HCT116 (cell line): ENCODE results near the gene TENM4. TPM values are rescaled to one million over a fixed set of nuclear protein-coding genes. Genes with fewer than 3 reads are reported as not detected.

ENCODE experiments used
- ATAC-seq: fragments of 200-7000 bp; cut with Tn5 transposase; 2 replicates; pipeline ENCODE4 v1.9.1; 2020; ENCODE audit warnings: mild to moderate bottlenecking, moderate library complexity
- BruUV-seq: library from RNA; stranded (reverse); fragments of 400-500 nt; replicated peaks from 2 replicates; lab custom pipeline; 2021; lab: Mats Ljungman, UMichigan
- CTCF ChIA-PET: fragments of 300-600 bp; sonication (Branson Sonifier 250); formaldehyde crosslinking; loops from one replicate; lab custom pipeline; 2021; ENCODE audit warnings: antibody characterized with exemption; lab: Charles Lee
- POLR2A ChIA-PET: fragments of 300-600, 350-600 bp; sonication (Branson Sonifier 250); formaldehyde crosslinking; loops from one replicate; lab custom pipeline; 2021; ENCODE audit warnings: antibody characterized with exemption; lab: Charles Lee
- RAD21 ChIA-PET, 2 experiments: fragments of 300-600 bp; sonication (Branson Sonifier 250); formaldehyde crosslinking; loops; one replicate each; lab custom pipeline; 2023; ENCODE audit warnings: low total read pairs in 2 of 2; ENCODE audit not compliant: uncharacterized antibody in 2 of 2, unreplicated experiment in 2 of 2, low non-redundant PET in 1 of 2; lab: Charles Lee
- DNase-seq: peaks from one replicate; pipeline ENCODE4 v3.0.0-alpha.2; 2010; ENCODE audit warnings: low read depth, low spot score
- H2AFZ ChIP-seq: fragments of 200-600 bp; shearing (Covaris generic), sonication (generic); 2 replicates; pipeline ENCODE4 v1.6.1; 2017; ENCODE audit warnings: low read depth, mixed run types, mixed read lengths, antibody characterized with exemption, low read length; ENCODE audit not compliant: poor library complexity, severe bottlenecking
- H3K27ac ChIP-seq: 2 replicates; pipeline ENCODE4 v1.5.1; 2012; ENCODE audit warnings: low read depth, low read length
- H3K27me3 ChIP-seq: fragments of 200-600 bp; sonication (generic); 2 replicates; pipeline ENCODE4 v1.6.1; 2016; ENCODE audit warnings: mixed run types, low read length, mixed read lengths; ENCODE audit not compliant: insufficient read depth
- H3K36me3 ChIP-seq, 2 experiments: fragments of 200-500 bp in 1 of 2; fragments of 200-600 bp in 1 of 2; sonication (Bioruptor generic) in 1 of 2; sonication (generic) in 1 of 2; 2 replicates each; pipeline versions ENCODE4 v1.5.1 to v1.6.1; 2014 to 2016; ENCODE audit warnings: low read length in 2 of 2, inconsistent platforms in 1 of 2, mixed read lengths in 1 of 2, mixed run types in 1 of 2; ENCODE audit not compliant: insufficient read depth in 2 of 2, control insufficient read depth in 1 of 2
- H3K4me1 ChIP-seq, 2 experiments: fragments of 200-600 bp in 1 of 2; sonication (generic) in 1 of 2; 2 replicates each; pipeline versions ENCODE4 v1.5.1 to v1.6.1; 2012 to 2017; ENCODE audit warnings: low read length in 2 of 2, inconsistent platforms in 1 of 2, mild to moderate bottlenecking in 1 of 2, mixed read lengths in 1 of 2, mixed run types in 1 of 2, moderate library complexity in 1 of 2; ENCODE audit not compliant: insufficient read depth in 2 of 2, control insufficient read depth in 1 of 2
- H3K4me2 ChIP-seq: fragments of 200-600 bp; sonication (generic); 2 replicates; pipeline ENCODE4 v1.6.1; 2017; ENCODE audit warnings: mixed run types, low read length, mixed read lengths
- H3K4me3 ChIP-seq, 2 experiments: fragments of 200-600 bp in 1 of 2; sonication (generic) in 1 of 2; replicated peaks in 1 of 2; 2 replicates each; pipeline ENCODE4 v1.5.1; 2011 to 2016; ENCODE audit warnings: low read length in 2 of 2, control low read depth in 1 of 2, low read depth in 1 of 2, mild to moderate bottlenecking in 1 of 2, mixed read lengths in 1 of 2, mixed run types in 1 of 2
- H3K79me2 ChIP-seq: fragments of 200-600 bp; sonication (generic); 2 replicates; pipeline ENCODE4 v1.6.1; 2017; ENCODE audit warnings: mild to moderate bottlenecking, mixed run types, low read length, moderate library complexity, mixed read lengths; ENCODE audit not compliant: insufficient read depth
- H3K9ac ChIP-seq: fragments of 200-600 bp; sonication (generic); 2 replicates; pipeline ENCODE4 v1.6.1; 2016; ENCODE audit warnings: low read length, mixed read lengths
- H3K9me2 ChIP-seq: fragments of 200-600 bp; sonication (generic), shearing (Covaris generic); 2 replicates; pipeline ENCODE4 v1.6.1; 2017; ENCODE audit warnings: mixed run types, mild to moderate bottlenecking, moderate library complexity; ENCODE audit not compliant: insufficient read depth
- H3K9me3 ChIP-seq, 2 experiments: fragments of 200-500 bp in 1 of 2; fragments of 200-600 bp in 1 of 2; sonication (Bioruptor generic) in 1 of 2; sonication (generic) in 1 of 2; 2 replicates each; pipeline ENCODE4 v1.6.1; 2014 to 2017; ENCODE audit warnings: low read length in 2 of 2, mixed read lengths in 2 of 2, inconsistent platforms in 1 of 2, low read depth in 1 of 2, mild to moderate bottlenecking in 1 of 2, mixed run types in 1 of 2, moderate library complexity in 1 of 2; ENCODE audit not compliant: control insufficient read depth in 1 of 2, insufficient read depth in 1 of 2
- H4K20me1 ChIP-seq: fragments of 200-600 bp; sonication (generic), shearing (Covaris generic); 2 replicates; pipeline ENCODE4 v1.6.1; 2017; ENCODE audit warnings: mixed run types, mild to moderate bottlenecking, moderate library complexity; ENCODE audit not compliant: insufficient read depth
- ATF3 ChIP-seq: IDR thresholded peaks from 2 replicates; pipeline ENCODE4 v1.6.1; 2012
- CBX3 ChIP-seq: IDR thresholded peaks from 2 replicates; pipeline ENCODE4 v1.6.1; 2012; ENCODE audit warnings: low read depth
- EGR1 ChIP-seq: IDR thresholded peaks from 2 replicates; pipeline ENCODE4 v1.6.1; 2012; ENCODE audit warnings: low read depth
- ELF1 ChIP-seq: IDR thresholded peaks from 2 replicates; pipeline ENCODE4 v1.6.1; 2012; ENCODE audit warnings: low read depth, borderline replicate concordance
- EZH2 ChIP-seq: fragments of 200-600 bp; sonication (generic); IDR thresholded peaks from 2 replicates; pipeline ENCODE4 v1.6.1; 2017; ENCODE audit warnings: antibody characterized with exemption, mixed run types
- EZH2phosphoT487 ChIP-seq: fragments of 200-600 bp; IDR thresholded peaks from 2 replicates; pipeline ENCODE4 v1.6.1; 2018; ENCODE audit warnings: antibody characterized with exemption, borderline replicate concordance
- FOSL1 ChIP-seq: IDR thresholded peaks from 2 replicates; pipeline ENCODE4 v1.6.1; 2012; ENCODE audit warnings: low read depth
- JUND ChIP-seq: IDR thresholded peaks from 2 replicates; pipeline ENCODE4 v1.6.1; 2012
- POLR2A ChIP-seq: IDR thresholded peaks from 2 replicates; pipeline ENCODE4 v1.7.0; 2011; ENCODE audit warnings: borderline replicate concordance; ENCODE audit not compliant: insufficient read depth, insufficient read length; ENCODE audit errors: extremely low read depth
- POLR2AphosphoS5 ChIP-seq: IDR thresholded peaks from 2 replicates; pipeline ENCODE4 v1.6.1; 2011; ENCODE audit warnings: mild to moderate bottlenecking, low read depth, low read length, moderate library complexity
- RAD21 ChIP-seq: IDR thresholded peaks from 2 replicates; pipeline ENCODE4 v1.6.1; 2012; ENCODE audit warnings: low read depth, mild to moderate bottlenecking
- REST ChIP-seq: IDR thresholded peaks from 2 replicates; pipeline ENCODE4 v1.6.1; 2012; ENCODE audit warnings: low read depth
- SP1 ChIP-seq: IDR thresholded peaks from 2 replicates; pipeline ENCODE4 v1.6.1; 2012; ENCODE audit warnings: low read depth
- SRF ChIP-seq: IDR thresholded peaks from 2 replicates; pipeline ENCODE4 v1.6.1; 2012; ENCODE audit warnings: low read depth
- YY1 ChIP-seq: IDR thresholded peaks from 2 replicates; pipeline ENCODE4 v1.6.1; 2011; ENCODE audit warnings: low read length, low read depth, moderate library complexity, mild to moderate bottlenecking; ENCODE audit not compliant: insufficient replicate concordance; ENCODE audit errors: extremely low read depth
- ZFX ChIP-seq: fragments of 450-650 bp; IDR thresholded peaks from 2 replicates; pipeline ENCODE4 v1.6.1; 2017
- ZNF274 ChIP-seq: fragments of 200-500 bp; sonication (Bioruptor generic); IDR thresholded peaks from 2 replicates; pipeline ENCODE4 v1.6.1; 2014; ENCODE audit warnings: mild to moderate bottlenecking, low read depth, low read length, inconsistent platforms
- intact Hi-C: fragments of 100-400 bp; cut with micrococcal nuclease; formaldehyde crosslinking; loops from 2 replicates; pipeline ENCODE4 v1.10.0; 2022
- total RNA-seq: library from RNA; stranded (reverse); gene quantifications from one replicate; pipeline ENCODE4 v1.2.1, GENCODE V29; 2021; ENCODE audit not compliant: unreplicated experiment
- TF ChIP-seq, protein P1 (sequence below), 3 experiments: fragments of 200-600 bp in 1 of 3; sonication (generic) in 1 of 3; IDR thresholded peaks in 2 of 3; conservative IDR thresholded peaks in 1 of 3; 2 replicates each; pipeline ENCODE4 v1.5.1; 2012 to 2017; ENCODE audit warnings: low read depth in 2 of 3, low read length in 2 of 3, antibody characterized with exemption in 1 of 3, borderline replicate concordance in 1 of 3, control low read depth in 1 of 3, mild to moderate bottlenecking in 1 of 3, mixed read lengths in 1 of 3, mixed run types in 1 of 3, moderate library complexity in 1 of 3; ENCODE audit not compliant: insufficient read depth in 1 of 3

TENM4 gene
- total RNA-seq, 1 experiment from 2014 or later, result 0.05 TPM

DNA sequence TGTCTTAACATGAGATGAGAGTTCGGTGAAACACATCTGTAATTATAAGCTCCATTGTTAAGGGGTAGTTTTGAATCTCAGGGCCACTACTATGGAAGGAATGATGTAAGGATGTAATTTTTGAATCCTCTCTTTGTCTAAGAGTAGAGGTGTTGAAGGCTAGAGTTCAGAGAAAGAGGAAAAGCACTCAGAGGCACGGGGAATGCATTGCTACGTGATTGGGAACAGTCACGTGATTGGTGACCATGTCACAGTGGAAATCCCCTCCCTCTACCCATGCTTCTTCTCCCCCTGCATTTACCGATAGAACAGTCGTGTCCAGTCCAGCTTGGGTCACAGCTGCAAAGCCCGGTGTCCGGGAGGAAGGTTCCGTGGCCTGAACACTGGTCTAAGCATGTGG is 635.8 kb downstream of the TENM4 start:
- Histone ChIP-seq H3K4me3 (no peak overlapping the region), H3K27me3 (peaks cover 11% of the 10 kb centered on the region), H3K27ac (no peak overlapping the region), H3K79me2 (no peaks in the 10 kb centered on the region), H3K4me2 (no peak overlapping the region), H3K4me1 (no peaks in the 10 kb centered on the region), H3K36me3 (no peaks in the 10 kb centered on the region), H3K9me3 (no peaks in the 10 kb centered on the region), H2AFZ (no peak overlapping the region), H4K20me1 (no peaks in the 10 kb centered on the region), H3K9me2 (no peaks in the 10 kb centered on the region), H3K9ac (no peak overlapping the region)
- ChIA-PET POLR2A (no interaction called here), CTCF (no interaction called here), RAD21 (no interaction called here)
- no TSS peak for BruUV-seq
- ATAC-seq (no peak), DNase-seq (no peak)
- intact Hi-C loops, result no loop called here
- TF ChIP-seq EZH2phosphoT487 (no peak), ATF3 (no peak), ZFX (no peak), SP1 (no peak), RAD21 (no peak)

- Histone ChIP-seq H3K9ac (no peak overlapping the region), H3K36me3 (no peaks in the 10 kb centered on the region), H3K79me2 (no peaks in the 10 kb centered on the region), H3K9me3 (no peaks in the 10 kb centered on the region), H3K4me1 (no peaks in the 10 kb centered on the region), H2AFZ (no peak overlapping the region), H4K20me1 (no peaks in the 10 kb centered on the region), H3K9me2 (no peaks in the 10 kb centered on the region), H3K4me3 (no peak overlapping the region), H3K4me2 (no peak overlapping the region), H3K27ac (no peak overlapping the region), H3K27me3 (peaks cover 11% of the 10 kb centered on the region)
- no peak for TF ChIP-seq SRF
- TF ChIP-seq FOSL1, result no peak
- no peak for TF ChIP-seq JUND
- no peak for TF ChIP-seq CBX3
- TF ChIP-seq EGR1, result no peak
- TF ChIP-seq ZFX, result no peak
- no peak for TF ChIP-seq ZNF274
- no peak for TF ChIP-seq ELF1
- no peak for TF ChIP-seq YY1
- no peak for TF ChIP-seq POLR2A
- TF ChIP-seq REST, result no peak
- no peak for TF ChIP-seq POLR2AphosphoS5
- TF ChIP-seq EZH2, result no peak
- TF ChIP-seq, protein P1, sequence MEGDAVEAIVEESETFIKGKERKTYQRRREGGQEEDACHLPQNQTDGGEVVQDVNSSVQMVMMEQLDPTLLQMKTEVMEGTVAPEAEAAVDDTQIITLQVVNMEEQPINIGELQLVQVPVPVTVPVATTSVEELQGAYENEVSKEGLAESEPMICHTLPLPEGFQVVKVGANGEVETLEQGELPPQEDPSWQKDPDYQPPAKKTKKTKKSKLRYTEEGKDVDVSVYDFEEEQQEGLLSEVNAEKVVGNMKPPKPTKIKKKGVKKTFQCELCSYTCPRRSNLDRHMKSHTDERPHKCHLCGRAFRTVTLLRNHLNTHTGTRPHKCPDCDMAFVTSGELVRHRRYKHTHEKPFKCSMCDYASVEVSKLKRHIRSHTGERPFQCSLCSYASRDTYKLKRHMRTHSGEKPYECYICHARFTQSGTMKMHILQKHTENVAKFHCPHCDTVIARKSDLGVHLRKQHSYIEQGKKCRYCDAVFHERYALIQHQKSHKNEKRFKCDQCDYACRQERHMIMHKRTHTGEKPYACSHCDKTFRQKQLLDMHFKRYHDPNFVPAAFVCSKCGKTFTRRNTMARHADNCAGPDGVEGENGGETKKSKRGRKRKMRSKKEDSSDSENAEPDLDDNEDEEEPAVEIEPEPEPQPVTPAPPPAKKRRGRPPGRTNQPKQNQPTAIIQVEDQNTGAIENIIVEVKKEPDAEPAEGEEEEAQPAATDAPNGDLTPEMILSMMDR (IDR thresholded peaks at IDR 0.05 in 2 of 3, conservative IDR thresholded peaks at IDR 0.05 in 1 of 3; ENCODE audit: borderline replicate concordance in 1 of 3, insufficient read depth in 1 of 3, low read depth in 2 of 3, low read length in 2 of 3), result no peak
- ChIA-PET CTCF (interaction anchor here (1.3 kb wide), 1 partner anchor 158 kb away, joined by 5 read pairs; no protein-coding TSS in a partner anchor), RAD21 (no interaction called here), POLR2A (no interaction called here)
- ATAC-seq (no peak), DNase-seq (no peak)
- no TSS peak for BruUV-seq
- intact Hi-C loops, result no loop called here
Observed at GRCh38 chr11:78803995-78804394, 636.8 kb downstream of the TENM4 start.
